Measurements from ENCODE around the gene STC2.

Gene STC2

DNA sequence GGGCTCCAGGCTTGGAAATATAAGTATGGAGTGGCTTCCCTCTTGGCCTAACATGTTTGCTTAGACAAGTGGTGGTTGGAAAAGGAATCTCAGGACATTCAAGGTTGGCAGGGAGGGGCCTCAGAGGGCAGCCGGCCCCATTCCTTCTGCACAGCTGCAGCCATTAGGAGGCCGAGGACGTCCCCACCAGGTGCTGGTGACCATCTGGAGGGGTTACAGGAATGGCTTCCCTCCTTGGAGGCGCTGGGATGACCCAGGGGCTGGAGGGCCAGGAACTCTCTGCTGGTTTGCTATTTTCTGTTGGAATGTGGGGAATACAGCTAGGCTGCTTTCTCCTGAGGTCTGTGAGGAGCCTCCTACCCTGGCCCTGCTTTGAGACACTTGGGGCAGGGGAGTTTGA, 18.5 kb downstream of the STC2 start:
- peak overlapping the region; percentile 24 for H3K18ac ChIP-seq (ENCODE audit: low read length)
- H3K4me3 ChIP-seq (ENCODE audit: low read length in 2 of 2), result no peak overlapping the region
- H3K23ac ChIP-seq (ENCODE audit: low read depth, low read length, poor library complexity), result no peak overlapping the region
- no peak overlapping the region for H3K4me2 ChIP-seq (ENCODE audit: insufficient read depth, low read length, poor library complexity, severe bottlenecking)
- H4K91ac ChIP-seq (ENCODE audit: low read depth, low read length, poor library complexity), result no peak overlapping the region
- no peak overlapping the region for H4K8ac ChIP-seq (ENCODE audit: low read depth, low read length)
- no peaks in the 10 kb centered on the region for H3K36me3 ChIP-seq (replicated peaks in 1 of 2; ENCODE audit: control insufficient read depth in 2 of 2, insufficient read depth in 2 of 2, low read length in 2 of 2)
- H2BK15ac ChIP-seq (ENCODE audit: low read length), result no peak overlapping the region
- H3K9me3 ChIP-seq (replicated peaks in 1 of 2; ENCODE audit: control insufficient read depth in 2 of 2, insufficient read depth in 1 of 2, low read depth in 1 of 2, low read length in 2 of 2), result peaks cover 7 to 9% of the 10 kb centered on the region in 2 donors
- H2AK5ac ChIP-seq (ENCODE audit: low read depth, low read length), result peak overlapping the region; percentile 13
- H2AFZ ChIP-seq (ENCODE audit: low read length), result no peak overlapping the region
- peaks cover 0 to 5% (median 0%) of the 10 kb centered on the region in 3 experiments for H3K27me3 ChIP-seq (ENCODE audit: control insufficient read depth in 3 of 3, insufficient read depth in 3 of 3, low read depth in 1 of 3, low read length in 3 of 3)
- no peak overlapping the region for H3K14ac ChIP-seq (ENCODE audit: low read length)
- no peak overlapping the region for H2BK120ac ChIP-seq (ENCODE audit: low read depth, low read length)
- no peak overlapping the region for H2BK12ac ChIP-seq (ENCODE audit: low read length)
- H3K4me1 ChIP-seq (ENCODE audit: control insufficient read depth in 2 of 2, insufficient read depth in 1 of 2, low read depth in 1 of 2, low read length in 2 of 2), result peaks cover 7 to 11% of the 10 kb centered on the region in 2 donors
- WGBS, 2 donors (ENCODE audit: extremely low coverage in 2 of 2, insufficient read length in 2 of 2, insufficient replicate concordance in 1 of 2), result no CpG with 5 or more reads among the region's 4 CpGs
- H3K79me1 ChIP-seq (ENCODE audit: low read depth, low read length), result no peaks in the 10 kb centered on the region
- no peak overlapping the region for H3K4ac ChIP-seq (ENCODE audit: low read length)
- no peak overlapping the region for H3K27ac ChIP-seq (replicated peaks; ENCODE audit: low read length)
- no peak overlapping the region for H2BK5ac ChIP-seq (ENCODE audit: low read length)
- H3K9ac ChIP-seq (ENCODE audit: low read depth, low read length, poor library complexity), result no peak overlapping the region
- no peak for DNase-seq (ENCODE audit: low spot score)

GRCh38 chr5:173308226-173308625, 20.0 kb downstream of the STC2 start:
- Histone ChIP-seq H3K27me3 (ENCODE audit: control insufficient read depth in 3 of 3, insufficient read depth in 3 of 3, low read depth in 1 of 3, low read length in 3 of 3) (peaks cover 0 to 5% (median 0%) of the 10 kb centered on the region in 3 experiments), H3K9ac (ENCODE audit: low read depth, low read length, poor library complexity) (no peak overlapping the region), H3K14ac (ENCODE audit: low read length) (no peak overlapping the region), H3K23ac (ENCODE audit: low read depth, low read length, poor library complexity) (no peak overlapping the region), H3K4ac (ENCODE audit: low read length) (no peak overlapping the region), H3K79me1 (ENCODE audit: low read depth, low read length) (no peaks in the 10 kb centered on the region), H2BK5ac (ENCODE audit: low read length) (no peak overlapping the region), H2AFZ (ENCODE audit: low read length) (no peak overlapping the region), H3K27ac (replicated peaks; ENCODE audit: low read length) (no peak overlapping the region), H2BK12ac (ENCODE audit: low read length) (no peak overlapping the region), H3K4me3 (ENCODE audit: low read length in 2 of 2) (no peak overlapping the region), H3K4me1 (ENCODE audit: control insufficient read depth in 2 of 2, insufficient read depth in 1 of 2, low read depth in 1 of 2, low read length in 2 of 2) (peaks cover 13 to 18% of the 10 kb centered on the region in 2 donors), H4K8ac (ENCODE audit: low read depth, low read length) (no peak overlapping the region), H3K18ac (ENCODE audit: low read length) (no peak overlapping the region), H4K91ac (ENCODE audit: low read depth, low read length, poor library complexity) (no peak overlapping the region), H2BK15ac (ENCODE audit: low read length) (no peak overlapping the region), H2BK120ac (ENCODE audit: low read depth, low read length) (no peak overlapping the region), H2AK5ac (ENCODE audit: low read depth, low read length) (no peak overlapping the region), H3K4me2 (ENCODE audit: insufficient read depth, low read length, poor library complexity, severe bottlenecking) (no peak overlapping the region), H3K36me3 (replicated peaks in 1 of 2; ENCODE audit: control insufficient read depth in 2 of 2, insufficient read depth in 2 of 2, low read length in 2 of 2) (no peaks in the 10 kb centered on the region), H3K9me3 (replicated peaks in 1 of 2; ENCODE audit: control insufficient read depth in 2 of 2, insufficient read depth in 1 of 2, low read depth in 1 of 2, low read length in 2 of 2) (peaks cover 7 to 9% of the 10 kb centered on the region in 2 donors)
- no peak for DNase-seq (ENCODE audit: low spot score)

DNA sequence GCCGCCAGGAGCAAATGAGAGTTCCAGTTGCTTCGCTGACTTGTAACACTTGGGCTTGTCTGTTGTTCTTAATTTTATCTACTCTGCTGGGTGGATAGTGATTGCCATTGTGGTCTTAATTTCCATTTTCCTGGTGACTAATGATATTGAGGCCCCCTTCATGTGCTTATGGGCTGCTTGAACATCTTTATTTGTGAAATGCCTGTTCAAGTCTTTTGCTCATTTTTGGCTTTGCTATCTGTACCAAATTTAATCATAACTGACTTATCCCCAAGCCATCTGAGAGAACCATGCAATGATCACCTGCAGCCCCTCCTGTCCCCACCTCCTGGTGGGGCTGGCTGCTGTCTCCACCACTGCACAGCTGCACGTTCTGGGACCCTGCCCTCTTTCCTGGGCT, 20.5 kb downstream of the STC2 start:
- Histone ChIP-seq H2AFZ (ENCODE audit: low read length) (no peak overlapping the region), H3K4ac (ENCODE audit: low read length) (no peak overlapping the region), H3K4me3 (ENCODE audit: low read length in 2 of 2) (no peak overlapping the region), H2BK15ac (ENCODE audit: low read length) (no peak overlapping the region), H2BK120ac (ENCODE audit: low read depth, low read length) (no peak overlapping the region), H3K27ac (replicated peaks; ENCODE audit: low read length) (no peak overlapping the region), H4K8ac (ENCODE audit: low read depth, low read length) (no peak overlapping the region), H3K4me1 (ENCODE audit: control insufficient read depth in 2 of 2, insufficient read depth in 1 of 2, low read depth in 1 of 2, low read length in 2 of 2) (peaks cover 14 to 20% of the 10 kb centered on the region in 2 donors), H3K36me3 (replicated peaks in 1 of 2; ENCODE audit: control insufficient read depth in 2 of 2, insufficient read depth in 2 of 2, low read length in 2 of 2) (no peaks in the 10 kb centered on the region), H3K23ac (ENCODE audit: low read depth, low read length, poor library complexity) (no peak overlapping the region), H2AK5ac (ENCODE audit: low read depth, low read length) (no peak overlapping the region), H3K27me3 (ENCODE audit: control insufficient read depth in 3 of 3, insufficient read depth in 3 of 3, low read depth in 1 of 3, low read length in 3 of 3) (peaks cover 0 to 5% (median 0%) of the 10 kb centered on the region in 3 experiments), H3K18ac (ENCODE audit: low read length) (no peak overlapping the region), H3K14ac (ENCODE audit: low read length) (no peak overlapping the region), H3K79me1 (ENCODE audit: low read depth, low read length) (no peaks in the 10 kb centered on the region), H4K91ac (ENCODE audit: low read depth, low read length, poor library complexity) (no peak overlapping the region), H3K9ac (ENCODE audit: low read depth, low read length, poor library complexity) (no peak overlapping the region), H3K4me2 (ENCODE audit: insufficient read depth, low read length, poor library complexity, severe bottlenecking) (no peak overlapping the region), H3K9me3 (replicated peaks in 1 of 2; ENCODE audit: control insufficient read depth in 2 of 2, insufficient read depth in 1 of 2, low read depth in 1 of 2, low read length in 2 of 2) (peaks cover 7 to 9% of the 10 kb centered on the region in 2 donors), H2BK12ac (ENCODE audit: low read length) (no peak overlapping the region), H2BK5ac (ENCODE audit: low read length) (no peak overlapping the region)
- no peak for DNase-seq (ENCODE audit: low spot score)
- no CpG with 5 or more reads among the region's 3 CpGs for WGBS, 2 donors (ENCODE audit: extremely low coverage in 2 of 2, insufficient read length in 2 of 2, insufficient replicate concordance in 1 of 2)

- no peak for DNase-seq (ENCODE audit: low spot score)
- H3K18ac ChIP-seq (ENCODE audit: low read length), result no peak overlapping the region
- H3K4ac ChIP-seq (ENCODE audit: low read length), result no peak overlapping the region
- no CpG with 5 or more reads among the region's 3 CpGs for WGBS, 2 donors (ENCODE audit: extremely low coverage in 2 of 2, insufficient read length in 2 of 2, insufficient replicate concordance in 1 of 2)
- no peak overlapping the region for H2BK120ac ChIP-seq (ENCODE audit: low read depth, low read length)
- no peak overlapping the region for H2AK5ac ChIP-seq (ENCODE audit: low read depth, low read length)
- H3K36me3 ChIP-seq (replicated peaks in 1 of 2; ENCODE audit: control insufficient read depth in 2 of 2, insufficient read depth in 2 of 2, low read length in 2 of 2), result no peaks in the 10 kb centered on the region
- H3K79me1 ChIP-seq (ENCODE audit: low read depth, low read length), result no peaks in the 10 kb centered on the region
- H3K9ac ChIP-seq (ENCODE audit: low read depth, low read length, poor library complexity), result no peak overlapping the region
- peaks cover 5 to 9% of the 10 kb centered on the region in 2 donors for H3K9me3 ChIP-seq (replicated peaks in 1 of 2; ENCODE audit: control insufficient read depth in 2 of 2, insufficient read depth in 1 of 2, low read depth in 1 of 2, low read length in 2 of 2)
- no peak overlapping the region for H4K91ac ChIP-seq (ENCODE audit: low read depth, low read length, poor library complexity)
- no peak overlapping the region for H3K14ac ChIP-seq (ENCODE audit: low read length)
- no peak overlapping the region for H3K4me3 ChIP-seq (ENCODE audit: low read length in 2 of 2)
- H3K4me2 ChIP-seq (ENCODE audit: insufficient read depth, low read length, poor library complexity, severe bottlenecking), result no peak overlapping the region
- H2BK12ac ChIP-seq (ENCODE audit: low read length), result no peak overlapping the region
- no peak overlapping the region for H3K27ac ChIP-seq (replicated peaks; ENCODE audit: low read length)
- peaks cover 22 to 30% of the 10 kb centered on the region in 2 donors for H3K4me1 ChIP-seq (ENCODE audit: control insufficient read depth in 2 of 2, insufficient read depth in 1 of 2, low read depth in 1 of 2, low read length in 2 of 2)
- H4K8ac ChIP-seq (ENCODE audit: low read depth, low read length), result no peak overlapping the region
- H2BK15ac ChIP-seq (ENCODE audit: low read length), result no peak overlapping the region
- no peak overlapping the region for H2AFZ ChIP-seq (ENCODE audit: low read length)
- H3K27me3 ChIP-seq (ENCODE audit: control insufficient read depth in 3 of 3, insufficient read depth in 3 of 3, low read depth in 1 of 3, low read length in 3 of 3), result peaks cover 0 to 5% (median 0%) of the 10 kb centered on the region in 3 experiments
- no peak overlapping the region for H3K23ac ChIP-seq (ENCODE audit: low read depth, low read length, poor library complexity)
- no peak overlapping the region for H2BK5ac ChIP-seq (ENCODE audit: low read length)
Observed at GRCh38 chr5:173306695-173307094, 21.5 kb downstream of the STC2 start.

Measured in neuronal stem cell (in vitro differentiated cells).